Epithelial cell of esophagus (primary cell): ENCODE data around the gene ISX.

Experiments
- DNase-seq: peaks from one replicate; pipeline ENCODE4 v3.0.0; 2010; ENCODE audit warnings: low read depth
- H3K4me3 ChIP-seq: 2 replicates; pipeline ENCODE4 v1.5.1; 2011; ENCODE audit warnings: mild to moderate bottlenecking, low read length, control low read depth
- TF ChIP-seq, protein P1 (sequence below): IDR thresholded peaks from 2 replicates; pipeline ENCODE4 v1.5.1; 2011; ENCODE audit warnings: low read depth, mild to moderate bottlenecking, low read length, control low read depth, inconsistent platforms; ENCODE audit not compliant: insufficient read depth; ENCODE audit errors: missing control alignments

The ISX gene

DNA sequence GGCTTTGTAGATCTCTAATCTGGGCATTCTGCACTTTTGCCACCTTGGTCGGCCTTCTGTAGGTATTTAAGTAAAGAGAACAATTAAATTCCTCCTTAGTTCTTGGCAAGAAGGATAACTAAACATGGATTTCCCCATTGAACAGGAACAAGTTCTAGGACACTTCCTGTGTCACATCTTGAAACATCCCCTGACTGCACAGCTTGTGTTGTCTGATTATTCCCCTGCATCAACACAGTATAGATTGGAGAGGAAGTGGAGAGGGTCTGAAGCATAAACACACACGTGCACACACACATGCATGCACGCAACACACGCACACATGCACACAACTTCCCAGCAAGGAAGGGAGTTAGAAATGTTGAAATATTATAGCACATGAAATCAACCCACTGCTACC, 8.6 kb downstream of the ISX start:
- H3K4me3 ChIP-seq: no peak overlapping the region
- DNase-seq: no peak
- TF ChIP-seq, protein P1, sequence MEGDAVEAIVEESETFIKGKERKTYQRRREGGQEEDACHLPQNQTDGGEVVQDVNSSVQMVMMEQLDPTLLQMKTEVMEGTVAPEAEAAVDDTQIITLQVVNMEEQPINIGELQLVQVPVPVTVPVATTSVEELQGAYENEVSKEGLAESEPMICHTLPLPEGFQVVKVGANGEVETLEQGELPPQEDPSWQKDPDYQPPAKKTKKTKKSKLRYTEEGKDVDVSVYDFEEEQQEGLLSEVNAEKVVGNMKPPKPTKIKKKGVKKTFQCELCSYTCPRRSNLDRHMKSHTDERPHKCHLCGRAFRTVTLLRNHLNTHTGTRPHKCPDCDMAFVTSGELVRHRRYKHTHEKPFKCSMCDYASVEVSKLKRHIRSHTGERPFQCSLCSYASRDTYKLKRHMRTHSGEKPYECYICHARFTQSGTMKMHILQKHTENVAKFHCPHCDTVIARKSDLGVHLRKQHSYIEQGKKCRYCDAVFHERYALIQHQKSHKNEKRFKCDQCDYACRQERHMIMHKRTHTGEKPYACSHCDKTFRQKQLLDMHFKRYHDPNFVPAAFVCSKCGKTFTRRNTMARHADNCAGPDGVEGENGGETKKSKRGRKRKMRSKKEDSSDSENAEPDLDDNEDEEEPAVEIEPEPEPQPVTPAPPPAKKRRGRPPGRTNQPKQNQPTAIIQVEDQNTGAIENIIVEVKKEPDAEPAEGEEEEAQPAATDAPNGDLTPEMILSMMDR: no peak

DNA sequence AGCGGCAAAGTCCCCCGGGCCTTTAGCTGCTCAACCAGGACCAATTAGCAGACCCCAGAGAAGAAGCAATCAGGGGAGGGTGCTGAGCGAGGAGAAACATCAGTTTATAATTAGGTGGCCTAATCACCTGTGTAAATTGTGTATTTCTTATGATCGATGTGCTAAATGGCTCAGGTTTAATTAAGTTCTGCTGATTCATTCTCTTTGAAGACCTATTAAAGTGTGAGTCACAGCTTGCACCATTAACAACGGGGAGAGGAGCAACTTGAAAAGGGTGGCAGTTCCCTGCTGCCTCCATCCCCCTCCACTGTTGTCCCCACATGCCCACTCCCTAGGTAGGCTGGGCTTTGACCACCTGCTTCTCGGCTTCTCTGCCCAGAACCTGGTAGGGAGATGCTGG, 10.7 kb downstream of the ISX start:
- no peak for DNase-seq
- no peak overlapping the region for H3K4me3 ChIP-seq
- TF ChIP-seq, protein P1: no peak

DNA sequence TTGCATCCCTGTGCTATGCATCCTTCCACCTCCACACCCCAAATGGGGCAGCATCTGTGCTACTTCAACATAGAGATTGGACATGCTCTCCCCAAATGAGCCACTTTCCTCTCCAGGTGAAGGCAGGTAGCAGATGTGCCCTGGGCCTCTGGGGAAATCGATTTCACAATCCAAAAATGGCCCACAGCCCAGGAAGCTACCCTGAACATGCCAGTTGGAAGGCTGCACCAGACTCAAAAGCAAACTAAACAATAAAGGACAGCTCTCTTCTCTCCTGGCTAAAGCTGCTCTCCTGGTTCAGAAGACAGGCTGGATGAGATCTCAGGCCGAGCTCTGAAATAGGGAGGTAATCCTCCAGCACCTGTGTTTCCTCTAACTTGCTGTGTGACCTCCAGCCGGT, 19.7 kb downstream of the ISX start:
- DNase-seq: no peak
- TF ChIP-seq, protein P1: no peak
- no peak overlapping the region for H3K4me3 ChIP-seq

DNA sequence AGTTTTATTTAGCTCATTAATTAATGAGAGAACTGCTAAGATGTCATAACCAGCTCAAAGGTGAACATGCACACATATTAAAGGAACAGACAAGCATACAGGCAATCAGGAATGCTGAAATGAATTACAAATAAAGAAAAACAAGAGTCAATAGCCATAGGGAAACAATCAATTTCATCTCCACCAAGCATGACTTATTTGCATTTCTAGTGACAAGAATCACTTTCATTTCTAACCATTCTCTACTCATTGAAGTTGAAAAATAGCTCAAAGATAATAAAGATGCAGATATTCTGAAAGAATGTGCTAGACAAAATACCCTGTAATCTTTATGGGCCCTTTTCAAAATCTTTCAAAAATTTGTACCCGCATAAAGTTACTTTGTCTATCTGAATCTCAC, 23.2 kb downstream of the ISX start:
- DNase-seq: no peak
- H3K4me3 ChIP-seq: no peak overlapping the region
- TF ChIP-seq, protein P1: no peak

DNA sequence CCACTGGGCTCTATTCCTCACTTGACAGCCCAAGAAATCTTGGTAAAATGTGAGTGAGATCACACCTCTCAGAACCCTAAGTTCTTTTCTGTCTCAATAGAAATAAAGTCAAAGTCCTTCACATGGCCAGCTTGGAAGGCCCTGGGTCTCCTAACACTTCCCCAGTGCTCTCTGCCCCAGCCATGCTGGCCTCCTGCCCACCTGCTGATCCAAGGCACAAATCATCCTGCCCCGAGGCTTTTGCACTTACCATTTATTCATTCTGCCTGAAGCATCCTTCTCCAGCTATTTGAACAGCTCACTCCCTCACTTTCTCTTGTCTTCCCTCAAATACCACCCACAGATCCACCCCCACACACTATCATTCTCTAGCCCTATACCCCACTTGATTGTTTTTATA, 26.4 kb downstream of the ISX start:
- no peak overlapping the region for H3K4me3 ChIP-seq
- no peak for DNase-seq
- TF ChIP-seq, protein P1: no peak

DNA sequence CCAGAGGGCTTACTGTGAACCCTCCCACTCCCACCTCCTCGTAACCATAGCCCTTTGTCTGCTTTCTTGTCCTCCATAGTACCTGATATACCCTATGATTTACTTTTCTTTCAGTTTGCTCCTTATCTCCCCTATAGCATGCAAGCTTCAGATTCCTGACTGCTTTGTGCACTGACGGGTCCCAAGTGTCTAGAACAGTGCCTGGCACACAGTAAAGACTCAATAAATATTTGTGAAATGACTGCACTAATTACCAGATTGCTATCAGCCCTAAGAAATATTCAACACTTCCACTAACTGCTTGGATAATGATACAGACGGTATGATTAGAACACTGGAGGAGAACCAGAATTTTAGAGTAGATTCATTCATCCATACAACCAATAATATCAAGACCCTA, 33.0 kb downstream of the ISX start:
- TF ChIP-seq, protein P1: no peak
- no peak overlapping the region for H3K4me3 ChIP-seq
- DNase-seq: no peak

DNA sequence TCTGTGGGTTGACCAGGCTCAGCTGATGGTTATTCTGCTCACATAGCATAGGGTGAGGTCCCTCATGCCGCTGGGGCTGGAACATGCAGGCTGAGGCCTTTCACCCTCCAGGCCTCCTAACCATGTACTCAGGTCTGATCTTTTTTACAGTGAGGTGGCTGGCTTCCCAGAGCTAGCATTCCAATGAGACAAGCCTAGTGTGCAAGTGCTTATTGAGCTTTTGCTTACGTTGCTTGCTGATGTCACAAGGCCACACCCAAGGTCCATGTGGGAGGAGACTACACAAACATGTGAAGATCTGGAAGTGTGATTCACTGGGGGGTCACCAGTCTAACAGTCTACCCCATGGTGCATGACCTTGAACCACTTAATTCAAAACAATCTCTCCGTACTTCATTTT, 33.9 kb downstream of the ISX start:
- DNase-seq: no peak
- TF ChIP-seq, protein P1: no peak
- H3K4me3 ChIP-seq: no peak overlapping the region
